Hepatocyte (in vitro differentiated cells): Measurements from ENCODE around the gene PIK3R2. TPM values are rescaled to one million over a fixed set of nuclear protein-coding genes. Genes with fewer than 3 reads are reported as not detected.

Experiments
- DNase-seq: peaks from one replicate; pipeline ENCODE4 v3.0.0-alpha.2; 2016; ENCODE audit warnings: low spot score
- H2AFZ ChIP-seq: fragments of 200-600 bp; sonication (generic); 2 replicates; pipeline ENCODE4 v1.6.0; 2016; ENCODE audit warnings: antibody characterized with exemption, mild to moderate bottlenecking
- H3K27ac ChIP-seq: fragments of 200-600 bp; sonication (generic); 2 replicates; pipeline ENCODE4 v1.5.1; 2016; ENCODE audit warnings: mild to moderate bottlenecking
- H3K27me3 ChIP-seq: fragments of 200-600 bp; sonication (generic); 2 replicates; pipeline ENCODE4 v1.6.1; 2016
- H3K36me3 ChIP-seq: fragments of 200-600 bp; sonication (generic); replicated peaks from 2 replicates; pipeline ENCODE4 v1.5.1; 2016; ENCODE audit warnings: low read depth; ENCODE audit not compliant: insufficient read depth
- H3K4me1 ChIP-seq: fragments of 200-600 bp; sonication (generic); 2 replicates; pipeline ENCODE4 v1.5.1; 2016; ENCODE audit warnings: mild to moderate bottlenecking, moderate library complexity; ENCODE audit not compliant: insufficient read depth
- H3K4me2 ChIP-seq: fragments of 200-600 bp; sonication (generic); 2 replicates; pipeline ENCODE4 v1.6.0; 2016
- H3K4me3 ChIP-seq: fragments of 200-600 bp; sonication (generic); 2 replicates; pipeline ENCODE4 v1.5.1; 2016; ENCODE audit warnings: mild to moderate bottlenecking
- H3K79me2 ChIP-seq: fragments of 200-600 bp; sonication (generic); 2 replicates; pipeline ENCODE4 v1.6.0; 2017; ENCODE audit warnings: mild to moderate bottlenecking
- H3K9me2 ChIP-seq: fragments of 200-600 bp; sonication (generic); replicated peaks from 2 replicates; pipeline ENCODE4 v1.6.0; 2017; ENCODE audit warnings: mild to moderate bottlenecking; ENCODE audit not compliant: insufficient read depth
- H3K9me3 ChIP-seq: fragments of 200-600 bp; sonication (generic); 2 replicates; pipeline ENCODE4 v1.5.1; 2016; ENCODE audit warnings: low read depth, mild to moderate bottlenecking
- H4K20me1 ChIP-seq: fragments of 200-600 bp; sonication (generic); 2 replicates; pipeline ENCODE4 v1.6.0; 2016; ENCODE audit warnings: mild to moderate bottlenecking; ENCODE audit not compliant: insufficient read depth, poor library complexity, severe bottlenecking
- CTCF ChIP-seq: fragments of 200-600 bp; sonication (generic); IDR thresholded peaks from 2 replicates; pipeline ENCODE4 v1.5.1; 2016; ENCODE audit warnings: antibody characterized with exemption, mild to moderate bottlenecking; ENCODE audit not compliant: poor library complexity
- EZH2 ChIP-seq: fragments of 200-600 bp; sonication (generic); IDR thresholded peaks from 2 replicates; pipeline ENCODE4 v1.6.1; 2016; ENCODE audit warnings: antibody characterized with exemption, mild to moderate bottlenecking, borderline replicate concordance
- EZH2phosphoT487 ChIP-seq: fragments of 200-600 bp; sonication (generic); IDR thresholded peaks from one replicate; pipeline ENCODE4 v1.6.1; 2018; ENCODE audit warnings: antibody characterized with exemption, mild to moderate bottlenecking, low read depth, moderate library complexity; ENCODE audit not compliant: unreplicated experiment, severe bottlenecking
- WGBS: methylation state at CpG from one replicate; pipeline ENCODE4 v1.1.6; 2016; ENCODE audit warnings: low lambda C conversion rate; ENCODE audit errors: missing lambda C conversion rate; 5-methylcytosine and 5-hydroxymethylcytosine counted together
- polyA plus RNA-seq: library from polyadenylated mRNA; unstranded; fragments of >200 nt; fragmentation: Nextera tagmentation; extraction: Ambion mirVana; gene quantifications from 2 replicates; pipeline ENCODE4 v1.2.1, GENCODE V29; 2016
- total RNA-seq: library from RNA; depleted of rRNA; stranded (reverse); fragments of >200 nt; gene quantifications from 2 replicates; pipeline ENCODE4 v1.2.3, GENCODE V29; 2014

The PIK3R2 gene
- total and polyA plus RNA-seq, 2 experiments from 2014 or later, result 29.9 to 52.2 TPM

DNA sequence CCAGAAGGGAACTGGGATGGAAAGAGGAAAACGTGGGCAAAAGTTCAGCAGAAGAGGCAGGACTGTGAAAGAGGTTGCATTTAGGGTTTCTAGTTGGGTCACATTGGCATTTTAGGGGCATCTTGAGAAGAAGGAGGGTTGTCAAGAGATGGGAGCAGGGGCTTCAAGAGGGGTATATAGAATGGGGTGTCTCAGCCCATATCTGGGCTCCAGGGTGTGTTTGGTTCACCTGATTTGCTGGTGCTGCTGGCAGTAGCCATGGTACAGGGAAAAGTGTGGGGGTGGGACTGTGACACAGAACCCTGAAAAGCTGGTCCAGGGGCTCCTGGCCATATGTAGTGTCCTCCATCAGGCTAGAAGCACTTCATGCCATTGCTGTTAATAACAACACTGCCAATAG is 32.8 kb upstream of the PIK3R2 start:
- Histone ChIP-seq H3K79me2 (peaks cover 7% of the 10 kb centered on the region), H4K20me1 (peaks cover 14% of the 10 kb centered on the region), H3K36me3 (no peaks in the 10 kb centered on the region), H3K4me2 (no peak overlapping the region), H3K4me1 (peaks cover 12% of the 10 kb centered on the region), H3K27ac (no peak overlapping the region), H3K27me3 (no peaks in the 10 kb centered on the region), H3K9me2 (no peaks in the 10 kb centered on the region), H2AFZ (no peak overlapping the region), H3K9me3 (no peaks in the 10 kb centered on the region), H3K4me3 (no peak overlapping the region)
- WGBS, result 78% methylated on average over 1 of the region's 1 CpG
- TF ChIP-seq EZH2phosphoT487 (no peak), EZH2 (no peak)
- DNase-seq, result no peak

DNA sequence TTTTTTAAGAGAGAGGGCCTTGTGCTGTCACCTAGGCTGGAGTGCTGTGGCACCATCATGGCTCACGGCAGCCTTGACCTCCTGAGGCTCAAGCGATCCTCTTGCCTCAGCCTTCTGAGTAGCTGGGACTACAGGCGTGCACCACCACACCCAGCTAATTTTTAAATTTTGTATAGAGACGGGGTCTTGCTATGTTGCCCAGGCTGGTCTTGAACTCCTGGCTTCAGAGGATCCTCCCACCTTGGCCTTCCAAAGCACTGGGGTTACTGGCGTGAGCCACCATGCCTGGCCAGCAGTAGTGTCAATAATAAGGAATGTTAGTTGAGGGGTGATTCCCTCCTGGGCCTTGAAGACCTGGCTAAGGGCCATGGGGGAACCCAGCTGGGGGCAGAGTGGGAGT is 31.8 kb upstream of the PIK3R2 start:
- no peaks in the 10 kb centered on the region for H3K9me2 ChIP-seq
- no peak overlapping the region for H3K4me3 ChIP-seq
- H3K4me2 ChIP-seq, result no peak overlapping the region
- no peak overlapping the region for H2AFZ ChIP-seq
- no peaks in the 10 kb centered on the region for H3K27me3 ChIP-seq
- H3K36me3 ChIP-seq, result no peaks in the 10 kb centered on the region
- H4K20me1 ChIP-seq, result peaks cover 14% of the 10 kb centered on the region
- WGBS, result 92% methylated on average over 5 of the region's 5 CpGs
- no peak for TF ChIP-seq EZH2
- TF ChIP-seq EZH2phosphoT487, result no peak
- no peak for TF ChIP-seq CTCF
- no peak for DNase-seq
- H3K79me2 ChIP-seq, result peaks cover 7% of the 10 kb centered on the region
- no peak overlapping the region for H3K27ac ChIP-seq
- peaks cover 12% of the 10 kb centered on the region for H3K4me1 ChIP-seq
- no peaks in the 10 kb centered on the region for H3K9me3 ChIP-seq

DNA sequence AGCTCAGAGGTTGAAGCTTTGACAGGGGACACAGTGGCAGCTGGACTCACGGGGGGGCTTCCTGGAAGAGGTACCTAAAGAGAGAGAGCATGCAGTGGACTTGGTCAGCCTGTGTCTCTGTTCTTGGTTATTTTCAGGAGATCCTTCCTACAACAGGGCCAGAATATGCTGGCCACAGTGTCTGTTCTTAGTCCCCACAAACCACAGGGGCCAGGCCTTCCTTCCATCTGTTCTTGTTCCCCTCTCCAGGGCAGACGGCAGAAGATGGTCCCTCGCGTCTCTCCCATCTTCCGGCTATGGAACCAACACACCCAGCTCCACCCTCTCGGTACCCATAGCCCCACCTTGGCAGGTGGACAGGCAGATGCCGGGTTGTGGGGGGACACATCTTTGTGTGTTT is 30.5 kb upstream of the PIK3R2 start:
- Histone ChIP-seq H3K4me3 (no peak overlapping the region), H3K36me3 (no peaks in the 10 kb centered on the region), H3K79me2 (peaks cover 7% of the 10 kb centered on the region), H3K27me3 (no peaks in the 10 kb centered on the region), H3K9me3 (no peaks in the 10 kb centered on the region), H3K9me2 (no peaks in the 10 kb centered on the region), H3K4me1 (peaks cover 9% of the 10 kb centered on the region), H2AFZ (no peak overlapping the region), H3K4me2 (no peak overlapping the region), H4K20me1 (peaks cover 14% of the 10 kb centered on the region), H3K27ac (no peak overlapping the region)
- 92% methylated on average over 7 of the region's 7 CpGs for WGBS
- DNase-seq, result no peak
- TF ChIP-seq EZH2 (no peak), CTCF (no peak)

GRCh38 chr19:18122860-18123795 is 29.8 kb upstream of the PIK3R2 start:
- H3K27ac ChIP-seq, result no peak overlapping the region
- no peaks in the 10 kb centered on the region for H3K9me2 ChIP-seq
- peaks cover 14% of the 10 kb centered on the region for H4K20me1 ChIP-seq
- WGBS, result 95% methylated on average over 26 of the region's 27 CpGs
- H3K79me2 ChIP-seq, result peaks cover 6% of the 10 kb centered on the region
- no peak overlapping the region for H3K4me3 ChIP-seq
- no peaks in the 10 kb centered on the region for H3K9me3 ChIP-seq
- TF ChIP-seq EZH2phosphoT487, result no peak
- TF ChIP-seq CTCF, result no peak
- no peak for TF ChIP-seq EZH2
- no peak overlapping the region for H2AFZ ChIP-seq
- DNase-seq, result no peak
- no peaks in the 10 kb centered on the region for H3K27me3 ChIP-seq
- no peaks in the 10 kb centered on the region for H3K36me3 ChIP-seq
- no peak overlapping the region for H3K4me2 ChIP-seq
- H3K4me1 ChIP-seq, result peaks cover 8% of the 10 kb centered on the region
